ENCODE results near the gene HBG1.
"Not testable (repeated sequence)": the region's sequence is repeated elsewhere in the genome, so short reads cannot be mapped to it uniquely, and the experiment has no call there.

The HBG1 gene

DNA sequence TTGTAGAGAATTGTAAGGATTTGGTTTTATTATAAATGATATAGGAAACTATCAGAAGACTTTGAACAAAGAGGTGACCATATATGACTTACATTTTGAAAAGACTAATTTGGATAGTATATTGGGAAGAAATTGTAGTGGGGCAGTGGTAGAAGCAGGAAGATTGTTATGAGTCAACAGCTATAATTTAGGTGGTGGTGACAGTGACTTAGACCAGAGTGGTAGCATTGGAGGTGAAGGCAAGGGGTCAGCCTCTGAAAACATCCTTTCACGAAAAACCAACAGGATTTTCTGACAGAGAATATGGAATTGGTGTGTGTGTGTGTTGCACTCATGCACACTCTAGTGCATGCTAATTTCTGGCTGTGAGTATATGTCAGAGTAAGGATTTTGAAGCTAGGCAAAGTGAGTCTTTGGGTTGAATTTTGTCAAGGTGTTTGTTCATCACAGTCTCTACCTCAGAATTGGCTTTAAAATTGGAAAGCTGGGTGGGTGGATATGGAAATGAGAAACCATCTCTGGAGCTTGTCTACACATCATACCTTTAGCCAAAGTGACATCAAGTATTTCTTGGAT is 28.2 kb upstream of the HBG1 start:
- DNase-seq (ENCODE audit: extremely low read depth in 1 of 2, low read depth in 1 of 2): no peak

DNA sequence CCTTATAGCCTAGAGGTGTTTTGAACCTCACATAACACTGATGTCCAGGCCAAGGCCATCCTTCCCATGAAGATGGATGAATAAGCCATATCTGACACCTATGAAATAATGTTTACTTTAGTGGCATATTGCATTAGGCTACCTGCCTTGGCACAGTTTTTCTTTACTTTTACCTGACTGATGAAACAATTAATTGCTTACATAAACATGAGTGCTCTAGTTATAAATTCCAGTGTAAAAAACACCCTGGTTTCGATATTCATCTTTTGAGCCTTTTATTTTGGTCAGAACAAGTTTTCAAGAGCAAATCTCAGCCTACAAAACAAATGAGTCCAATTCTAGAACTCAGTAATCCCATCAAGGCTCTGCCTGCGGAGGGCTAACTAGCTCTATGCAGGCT is 27.0 kb upstream of the HBG1 start:
- DNase-seq (ENCODE audit: extremely low read depth in 1 of 2, low read depth in 1 of 2): no peak

DNA sequence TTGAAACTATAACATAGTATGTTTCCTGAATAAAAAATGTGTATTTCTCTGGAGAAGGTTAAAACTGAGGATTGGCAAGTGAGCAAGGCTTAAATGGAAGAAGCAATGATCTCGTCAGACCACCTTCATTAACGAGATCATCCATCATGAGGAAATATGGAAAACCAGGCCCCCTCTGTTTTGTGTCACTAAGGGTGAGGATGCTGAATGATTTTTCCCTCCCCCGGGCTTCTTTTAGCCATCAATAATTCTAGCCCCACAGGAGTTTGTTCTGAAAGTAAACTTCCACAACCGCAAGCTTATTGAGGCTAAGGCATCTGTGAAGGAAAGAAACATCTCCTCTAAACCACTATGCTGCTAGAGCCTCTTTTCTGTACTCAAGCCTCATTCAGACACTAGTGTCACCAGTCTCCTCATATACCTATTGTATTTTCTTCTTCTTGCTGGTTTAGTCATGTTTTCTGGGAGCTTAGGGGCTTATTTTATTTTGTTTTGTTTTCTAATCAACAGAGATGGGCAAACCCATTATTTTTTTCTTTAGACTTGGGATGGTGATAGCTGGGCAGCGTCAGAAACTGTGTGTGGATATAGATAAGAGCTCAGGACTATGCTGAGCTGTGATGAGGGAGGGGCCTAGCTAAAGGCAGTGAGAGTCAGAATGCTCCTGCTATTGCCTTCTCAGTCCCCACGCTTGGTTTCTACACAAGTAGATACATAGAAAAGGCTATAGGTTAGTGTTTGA is 25.9 kb upstream of the HBG1 start:
- DNase-seq (ENCODE audit: extremely low read depth in 1 of 2, low read depth in 1 of 2): no peak

DNA sequence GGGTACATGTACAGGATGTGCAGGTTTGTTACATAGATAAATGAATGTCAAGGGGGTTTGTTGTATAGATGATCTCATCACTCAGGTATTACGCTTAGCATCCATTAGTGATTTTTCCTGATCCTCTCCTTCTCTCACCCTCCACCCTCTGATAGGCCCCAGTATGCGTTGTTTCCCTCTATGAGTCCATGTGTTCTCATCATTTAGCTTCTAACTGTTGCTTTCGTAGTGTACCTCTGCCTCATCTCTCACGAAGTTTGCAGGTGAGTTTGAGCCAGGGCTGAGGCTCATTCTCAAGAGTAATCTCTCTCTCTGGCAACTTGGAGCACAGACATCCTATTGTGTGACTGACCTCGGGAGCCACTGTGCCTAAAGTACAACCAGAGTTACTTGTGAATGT is 24.7 kb upstream of the HBG1 start:
- DNase-seq (ENCODE audit: extremely low read depth in 1 of 2, low read depth in 1 of 2): no peak

DNA sequence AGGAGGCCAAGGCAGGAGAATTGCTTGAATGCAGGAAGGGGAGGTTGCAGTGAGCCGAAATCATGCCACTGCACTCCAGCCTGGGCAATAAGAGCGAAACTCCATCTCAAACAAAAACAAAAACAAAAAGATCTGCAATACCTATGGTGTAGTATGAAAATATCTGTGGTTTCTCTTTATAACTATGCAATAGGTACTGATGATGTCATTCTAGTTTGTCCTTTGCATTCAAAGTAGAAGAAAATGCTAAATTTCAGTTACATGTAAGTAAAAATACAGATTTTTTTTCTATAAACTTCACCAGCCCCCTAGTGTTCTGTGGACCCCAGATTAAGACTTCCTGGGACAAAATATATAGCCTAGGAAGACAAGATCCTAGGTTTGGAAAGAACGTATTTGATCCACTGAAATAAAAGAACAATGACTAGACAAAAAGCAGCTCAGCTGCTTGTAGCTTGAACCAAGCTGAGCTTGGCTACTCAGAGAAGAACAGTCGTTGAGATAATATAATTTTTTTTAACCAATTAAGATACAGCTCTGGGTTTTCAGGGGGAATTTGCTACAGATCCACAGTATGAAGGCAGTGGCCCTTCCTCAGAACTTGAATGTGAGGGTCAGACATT is 22.8 kb upstream of the HBG1 start:
- DNase-seq (ENCODE audit: extremely low read depth in 1 of 2, low read depth in 1 of 2): no peak

DNA sequence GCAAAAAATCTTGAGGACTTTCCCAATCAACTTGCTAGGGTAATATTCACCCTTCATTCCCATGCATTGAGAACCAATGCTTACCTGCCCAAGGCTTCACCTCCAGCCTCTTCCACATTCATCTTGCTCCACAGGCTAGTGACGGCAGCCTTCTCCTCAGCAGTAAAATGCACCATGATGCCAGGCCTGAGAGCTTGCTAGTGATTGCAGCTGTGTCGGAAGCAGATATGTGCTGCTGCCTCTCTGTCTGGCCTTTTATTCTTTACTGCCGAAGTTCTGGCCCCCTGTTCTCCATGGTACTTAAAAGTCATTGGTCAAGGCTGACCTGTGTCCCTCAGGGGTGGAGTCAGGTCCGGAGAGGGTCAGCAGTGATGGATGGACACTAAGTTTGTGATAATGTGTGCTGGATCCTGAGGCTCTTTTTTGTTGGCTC is 20.1 kb upstream of the HBG1 start, which contains the start of gene HBE1:
Gene HBE1, minus strand, starts transcription at position 231 of the 433 bp plus-strand sequence. Its CDS starts 55 bp downstream, at position 176.
- DNase-seq (ENCODE audit: extremely low read depth in 1 of 2, low read depth in 1 of 2): no peak

DNA sequence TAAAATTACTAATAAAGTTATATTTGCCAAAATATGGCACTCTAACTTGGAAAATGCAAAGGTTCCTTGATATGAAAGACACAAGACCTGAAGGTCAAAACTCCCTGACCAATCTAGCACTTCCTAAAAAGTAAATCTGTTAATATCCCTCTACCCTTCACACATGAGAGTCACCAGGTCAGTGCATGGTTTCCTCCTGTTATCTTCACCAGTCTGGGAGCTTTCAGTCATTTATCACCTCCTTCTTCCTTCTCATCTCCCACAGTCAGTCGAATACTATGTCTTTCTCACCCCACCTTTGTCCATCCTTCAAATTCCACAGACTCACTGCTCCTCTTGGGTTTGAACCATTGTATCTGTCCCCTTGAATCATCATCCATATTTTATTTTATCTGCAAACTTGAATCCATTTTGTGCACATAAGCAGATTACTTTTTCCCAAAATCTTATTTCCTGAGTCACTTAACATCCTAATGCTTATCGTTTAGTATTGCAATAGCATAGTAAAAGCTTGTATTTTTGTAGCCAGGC is 17.4 kb upstream of the HBG1 start:
- DNase-seq (ENCODE audit: extremely low read depth in 1 of 2, low read depth in 1 of 2): no peak

DNA sequence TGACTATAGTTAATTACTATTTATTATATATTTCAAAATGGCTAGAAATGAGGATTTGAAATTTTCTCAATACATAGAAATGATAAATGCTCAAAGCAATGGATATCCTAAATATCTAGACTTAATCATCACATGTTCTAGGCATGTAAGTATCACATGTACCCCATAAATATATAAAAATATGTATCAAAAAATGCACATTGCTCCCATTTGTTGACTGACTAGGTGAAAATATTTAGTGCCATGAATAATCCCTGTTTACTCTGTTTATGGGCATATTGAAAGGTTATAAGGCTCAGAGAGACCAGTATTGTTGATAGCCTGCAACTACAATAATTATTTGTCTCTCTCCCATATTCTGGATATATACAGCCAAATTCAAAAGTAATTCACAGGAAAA is 17.0 kb upstream of the HBG1 start:
- no peak for DNase-seq (ENCODE audit: extremely low read depth in 1 of 2, low read depth in 1 of 2)

DNA sequence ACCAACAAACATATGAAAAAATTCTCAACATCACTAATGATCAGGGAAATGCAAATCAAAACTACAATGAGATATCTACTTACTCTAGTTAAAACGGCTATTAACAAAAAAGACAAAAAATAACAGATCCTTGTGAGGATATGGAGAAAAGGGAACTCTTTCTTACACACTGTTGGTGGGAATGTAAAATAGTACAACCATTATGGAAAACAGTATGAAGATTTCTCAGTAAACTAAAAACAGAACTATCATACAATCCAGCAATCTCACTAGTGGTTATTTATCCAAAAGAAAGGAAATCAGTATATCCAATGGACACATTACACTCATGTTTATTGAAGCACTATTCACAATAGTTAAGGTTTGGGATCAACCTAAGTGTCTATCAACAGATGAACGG is 16.2 kb upstream of the HBG1 start:
- DNase-seq (ENCODE audit: extremely low read depth in 1 of 2, low read depth in 1 of 2): no peak

DNA sequence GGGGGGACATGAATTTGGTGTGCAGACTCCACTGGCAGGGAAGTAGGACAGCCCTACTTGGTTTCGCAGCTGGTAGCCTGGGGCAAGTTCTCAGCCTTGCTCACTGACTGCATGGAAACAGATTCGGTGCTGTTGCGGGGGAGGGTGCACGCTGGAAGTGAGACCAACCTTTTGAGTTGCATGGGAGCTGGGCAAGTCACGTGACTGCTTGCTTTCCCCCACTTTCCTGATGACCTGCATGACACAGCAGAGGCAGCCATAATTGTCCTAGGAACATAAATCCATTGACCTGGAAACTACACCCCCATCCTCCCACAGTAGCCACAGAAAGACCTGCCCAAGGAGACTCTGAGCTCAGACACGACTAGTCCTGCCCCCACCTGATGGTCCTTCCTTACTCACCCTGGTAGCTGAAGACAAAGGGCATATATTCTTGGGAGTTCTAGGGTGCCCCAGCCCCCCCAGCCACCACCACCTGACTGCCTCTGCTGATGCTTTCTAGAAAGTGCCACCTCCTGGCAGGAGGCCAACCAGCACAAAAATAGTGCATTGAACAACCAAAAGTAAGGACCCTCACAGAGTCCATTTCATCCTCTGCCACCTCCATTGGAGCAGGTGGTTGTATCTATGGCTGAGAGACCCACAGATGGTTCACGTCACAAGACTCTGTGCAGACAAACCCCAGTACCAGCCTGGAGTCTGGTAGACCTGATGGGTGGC is 9.0 kb upstream of the HBG1 start:
- no peak for DNase-seq (ENCODE audit: extremely low read depth in 1 of 2, low read depth in 1 of 2)

DNA sequence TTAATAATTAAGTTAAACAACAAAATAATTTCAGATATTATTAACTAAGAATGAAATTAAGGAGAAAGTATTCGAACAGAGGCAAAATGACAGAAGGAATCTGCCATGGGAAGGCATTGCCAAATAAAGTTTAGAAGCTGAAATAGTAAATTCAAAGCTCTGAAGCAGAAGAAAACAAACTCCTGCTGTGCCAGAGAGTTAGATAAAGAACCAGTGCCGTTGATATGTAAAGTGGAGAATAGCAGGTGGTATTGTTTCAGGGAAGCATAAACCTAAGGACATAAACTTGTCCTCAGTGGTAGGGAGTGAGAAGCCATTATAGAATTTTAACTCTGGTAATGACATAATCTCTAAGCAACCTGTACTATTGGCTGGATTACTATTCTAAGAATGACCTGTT is 7.6 kb upstream of the HBG1 start:
- no peak for DNase-seq (ENCODE audit: extremely low read depth in 1 of 2, low read depth in 1 of 2)

DNA sequence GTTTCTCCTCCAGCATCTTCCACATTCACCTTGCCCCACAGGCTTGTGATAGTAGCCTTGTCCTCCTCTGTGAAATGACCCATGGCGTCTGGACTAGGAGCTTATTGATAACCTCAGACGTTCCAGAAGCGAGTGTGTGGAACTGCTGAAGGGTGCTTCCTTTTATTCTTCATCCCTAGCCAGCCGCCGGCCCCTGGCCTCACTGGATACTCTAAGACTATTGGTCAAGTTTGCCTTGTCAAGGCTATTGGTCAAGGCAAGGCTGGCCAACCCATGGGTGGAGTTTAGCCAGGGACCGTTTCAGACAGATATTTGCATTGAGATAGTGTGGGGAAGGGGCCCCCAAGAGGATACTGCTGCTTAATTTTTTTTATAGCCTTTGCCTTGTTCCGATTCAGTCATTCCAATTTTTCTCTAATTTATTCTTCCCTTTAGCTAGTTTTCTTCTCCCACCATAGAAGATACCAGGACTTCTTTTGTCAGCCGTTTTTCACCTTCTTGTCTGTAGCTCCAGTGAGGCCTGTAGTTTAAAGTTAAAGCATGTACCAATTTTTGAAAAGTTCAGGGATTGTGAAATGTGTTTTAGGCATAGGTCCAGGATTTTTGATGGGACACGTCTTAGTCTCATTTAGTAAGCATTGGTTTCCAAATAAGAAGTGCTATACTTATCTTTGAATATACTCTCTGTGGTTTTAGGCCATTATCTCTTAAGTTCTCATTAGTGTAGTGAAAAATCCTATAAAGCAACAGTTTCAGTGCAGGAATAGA is 5.2 kb upstream of the HBG1 start, which contains the start of gene HBG2:
Gene HBG2, minus strand, starts transcription at position 136 of the 768 bp plus-strand sequence. Its CDS starts 53 bp downstream, at position 83.
- DNase-seq (ENCODE audit: extremely low read depth in 1 of 2, low read depth in 1 of 2): not testable (repeated sequence)

DNA sequence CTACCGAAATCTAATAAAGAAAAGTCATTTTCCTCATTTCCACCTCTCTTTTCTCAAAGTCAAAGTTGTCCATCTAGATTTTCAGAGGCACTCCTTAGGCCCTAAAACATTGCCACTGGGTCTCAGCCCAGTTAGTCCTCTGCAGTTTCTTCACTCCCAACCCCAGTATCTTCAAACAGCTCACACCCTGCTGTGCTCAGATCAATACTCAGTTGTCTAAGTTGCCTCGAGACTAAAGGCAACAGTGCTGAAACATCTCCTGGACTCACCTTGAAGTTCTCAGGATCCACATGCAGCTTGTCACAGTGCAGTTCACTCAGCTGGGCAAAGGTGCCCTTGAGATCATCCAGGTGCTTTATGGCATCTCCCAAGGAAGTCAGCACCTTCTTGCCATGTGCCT is 4.4 kb upstream of the HBG1 start:
- DNase-seq (ENCODE audit: extremely low read depth in 1 of 2, low read depth in 1 of 2): not testable (repeated sequence)

DNA sequence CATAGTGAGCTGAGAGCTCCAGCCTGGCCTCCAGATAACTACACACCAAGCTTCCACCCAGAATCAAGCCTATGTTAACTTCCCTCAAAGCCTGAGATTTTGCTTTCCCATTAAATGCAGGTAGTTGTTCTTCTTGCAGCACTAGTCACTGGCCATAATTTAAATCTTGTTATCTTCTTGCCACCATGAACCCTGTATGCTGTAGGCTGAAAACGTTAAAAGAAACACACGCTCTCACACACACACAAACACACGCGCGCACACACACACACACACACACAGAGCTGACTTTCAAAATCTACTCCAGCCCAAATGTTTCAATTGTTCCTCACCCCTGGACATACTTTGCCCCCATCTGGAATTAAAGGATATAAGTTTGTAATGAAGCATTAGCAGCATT is 3.8 kb upstream of the HBG1 start:
- DNase-seq (ENCODE audit: extremely low read depth in 1 of 2, low read depth in 1 of 2): not testable (repeated sequence)

DNA sequence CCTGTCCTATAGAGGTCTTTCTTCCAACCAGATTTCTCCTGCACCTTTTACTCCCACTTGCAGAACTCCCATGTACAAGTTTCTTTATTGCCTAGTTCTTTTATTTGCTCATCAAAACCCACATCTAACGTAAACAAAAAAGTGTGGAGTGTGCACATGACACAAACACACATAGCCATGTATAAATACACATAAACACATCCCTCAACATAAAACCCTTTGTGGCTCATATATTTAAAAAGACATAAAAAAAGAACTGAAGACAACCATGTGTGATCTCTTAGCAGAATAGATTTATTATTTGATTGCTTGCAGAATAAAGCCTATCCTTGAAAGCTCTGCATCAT is 3.2 kb upstream of the HBG1 start:
- no peak for DNase-seq (ENCODE audit: extremely low read depth in 1 of 2, low read depth in 1 of 2)

DNA sequence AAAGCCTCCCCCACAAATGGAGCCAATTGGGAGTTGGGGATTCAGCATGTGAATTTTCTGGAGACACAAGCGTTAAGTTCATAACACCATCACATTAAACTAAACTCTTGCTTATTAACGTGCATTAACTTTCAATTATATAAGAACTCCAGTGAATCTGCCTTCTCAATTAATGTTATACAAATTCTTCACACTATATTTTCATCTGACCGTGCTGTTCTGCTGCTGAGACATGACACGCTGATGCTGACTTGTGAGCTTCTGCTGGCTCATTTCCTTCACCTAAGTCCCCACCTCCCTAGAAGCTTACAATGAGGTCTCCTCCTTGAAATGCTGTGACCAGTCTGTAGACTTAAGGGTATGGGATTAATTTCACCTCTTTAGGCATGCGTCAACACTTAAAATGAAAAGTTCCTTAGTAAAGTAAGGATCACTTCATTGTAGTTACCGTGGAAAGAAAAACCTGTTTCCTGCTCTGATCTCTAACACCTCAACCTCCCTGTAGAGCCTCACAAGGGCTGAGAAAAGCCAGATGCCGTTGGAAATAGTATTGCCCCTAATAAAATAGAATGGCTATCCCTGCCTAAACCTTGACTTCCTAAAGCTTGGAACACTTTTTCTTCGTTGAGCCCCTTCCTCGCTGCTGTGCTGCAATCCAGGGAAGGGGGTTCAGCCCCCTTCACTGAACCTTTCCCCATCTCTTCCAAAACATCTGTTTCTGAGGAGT is 2.7 kb upstream of the HBG1 start:
- no peak for DNase-seq (ENCODE audit: extremely low read depth in 1 of 2, low read depth in 1 of 2)

DNA sequence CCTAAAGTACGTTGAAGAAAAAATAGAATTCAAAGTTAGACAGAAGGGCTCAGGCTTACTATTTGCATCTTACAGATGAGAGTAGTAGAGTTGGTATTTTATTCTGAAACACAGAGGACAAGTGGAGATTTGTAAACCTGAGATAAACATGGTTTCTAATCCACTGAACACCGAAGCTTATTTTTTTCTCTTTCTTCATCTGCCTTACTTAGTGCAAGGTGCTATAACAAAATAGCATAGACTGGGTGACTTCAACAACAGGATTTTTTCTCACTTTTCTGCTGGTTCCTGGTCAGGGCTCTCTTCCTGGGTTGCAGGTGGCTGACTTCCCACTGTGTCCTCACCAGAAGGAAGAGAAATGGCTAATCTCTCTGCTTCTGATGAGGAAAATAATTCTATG is 2.1 kb upstream of the HBG1 start:
- DNase-seq (ENCODE audit: extremely low read depth in 1 of 2, low read depth in 1 of 2): no peak

DNA sequence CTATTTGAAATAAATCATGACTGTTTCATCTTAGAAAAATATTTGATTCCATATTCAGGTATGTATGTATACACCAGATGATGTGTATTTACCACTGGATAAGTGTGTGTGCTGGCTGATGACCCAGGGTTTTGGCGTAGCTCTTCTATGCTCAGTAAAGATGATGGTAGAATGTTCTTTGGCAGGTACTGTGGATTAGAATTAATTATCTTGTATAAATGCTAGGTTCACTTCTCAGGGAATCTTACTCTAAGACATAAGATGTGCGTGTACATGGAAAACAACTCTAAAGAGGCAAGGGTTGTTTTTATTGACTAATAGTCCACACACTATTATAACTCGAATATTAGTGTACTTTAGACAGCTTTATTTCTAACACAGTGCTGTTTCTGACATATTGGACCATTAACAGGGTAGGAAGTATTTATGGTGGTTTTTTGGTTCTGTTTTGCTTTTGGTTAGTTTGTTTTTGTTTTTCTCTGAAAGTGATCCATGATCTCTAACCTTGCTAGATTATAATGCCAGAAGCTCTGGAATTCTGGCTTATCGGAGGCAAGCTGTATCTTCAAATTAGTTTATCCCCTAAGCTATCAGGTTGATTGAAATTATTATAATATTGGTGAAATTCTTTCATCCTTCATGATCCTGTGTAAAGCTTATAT is 1.0 kb upstream of the HBG1 start:
- no peak for DNase-seq (ENCODE audit: extremely low read depth in 1 of 2, low read depth in 1 of 2)

DNA sequence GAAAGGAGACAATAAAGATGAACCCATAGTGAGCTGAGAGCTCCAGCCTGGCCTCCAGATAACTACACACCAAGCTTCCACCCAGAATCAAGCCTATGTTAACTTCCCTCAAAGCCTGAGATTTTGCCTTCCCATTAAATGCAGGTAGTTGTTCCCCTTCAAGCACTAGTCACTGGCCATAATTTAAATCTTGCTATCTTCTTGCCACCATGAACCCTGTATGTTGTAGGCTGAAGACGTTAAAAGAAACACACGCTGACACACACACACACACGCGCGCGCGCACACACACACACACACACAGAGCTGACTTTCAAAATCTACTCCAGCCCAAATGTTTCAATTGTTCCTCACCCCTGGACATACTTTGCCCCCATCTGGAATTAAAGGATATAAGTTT is 1.2 kb downstream of the HBG1 start:
- DNase-seq (ENCODE audit: extremely low read depth in 1 of 2, low read depth in 1 of 2): not testable (repeated sequence)

All from activated CD8-positive, alpha-beta memory T cell treated with anti-CD3 and anti-CD28 coated beads for 1 hour (primary cell).